GM19372 (cell line): ENCODE measurements around the gene SYNGR2.
A peak's percentile ranks its signal among the peaks of the same experiment; 100 is the strongest.
"Not testable (repeated sequence)": the region's sequence is repeated elsewhere in the genome, so short reads cannot be mapped to it uniquely, and the experiment has no call there.

ENCODE experiments used
- ATAC-seq: cut with Tn5 transposase; IDR thresholded peaks from one replicate; pipeline ENCODE4 v1.9.1; 2021; ENCODE audit warnings: mild to moderate bottlenecking, low read depth, moderate library complexity; ENCODE audit not compliant: unreplicated experiment

SYNGR2 gene

GRCh38 chr17:78170692-78171590 lies 2.6 kb downstream of the SYNGR2 start:
- no peak for ATAC-seq

- not testable (repeated sequence) for ATAC-seq
Observed at GRCh38 chr17:78171591-78172248, 3.3 kb downstream of the SYNGR2 start.

GRCh38 chr17:78172249-78173051 lies 4.1 kb downstream of the SYNGR2 start:
- ATAC-seq = no peak

- no peak for ATAC-seq
Observed at GRCh38 chr17:78173097-78173715, 4.8 kb downstream of the SYNGR2 start.

- ATAC-seq = no peak
Observed at GRCh38 chr17:78174346-78174869, 6.0 kb downstream of the SYNGR2 start.

- ATAC-seq = no peak
Observed at GRCh38 chr17:78174870-78175642, 6.7 kb downstream of the SYNGR2 start.

GRCh38 chr17:78175643-78175981 lies 7.2 kb downstream of the SYNGR2 start:
- no peak for ATAC-seq

- ATAC-seq = no peak
Observed at GRCh38 chr17:78176548-78177025, 8.2 kb downstream of the SYNGR2 start.

- no peak for ATAC-seq
Observed at GRCh38 chr17:78179372-78179771, 11.0 kb downstream of the SYNGR2 start.

- no peak for ATAC-seq
Observed at GRCh38 chr17:78180083-78180482, 11.7 kb downstream of the SYNGR2 start.

- no peak for ATAC-seq
Observed at GRCh38 chr17:78180508-78180907, 12.1 kb downstream of the SYNGR2 start.

- ATAC-seq = no peak
Observed at GRCh38 chr17:78182504-78182903, 14.1 kb downstream of the SYNGR2 start.

GRCh38 chr17:78183916-78184315 lies 15.5 kb downstream of the SYNGR2 start:
- ATAC-seq = no peak

- no peak for ATAC-seq
Observed at GRCh38 chr17:78184351-78184750, 16.0 kb downstream of the SYNGR2 start.

GRCh38 chr17:78184868-78185267 lies 16.5 kb downstream of the SYNGR2 start:
- ATAC-seq = no peak

GRCh38 chr17:78185981-78186691 lies 17.8 kb downstream of the SYNGR2 start:
- no peak for ATAC-seq

- peak; percentile 89 for ATAC-seq
Observed at GRCh38 chr17:78186692-78187595, 18.6 kb downstream of the SYNGR2 start, which contains the start of the genes AFMID and TK1. Gene AFMID (plus strand): TSS chr17:78187362. CDS start chr17:78187371, 9 bp downstream. Gene TK1 (minus strand): TSS chr17:78187052. CDS start chr17:78186994, 58 bp downstream.

GRCh38 chr17:78196716-78197115 lies 28.3 kb downstream of the SYNGR2 start:
- no peak for ATAC-seq
